Measurements from ENCODE around the gene LSM4.
"Not testable (repeated sequence)": the region's sequence is repeated elsewhere in the genome, so short reads cannot be mapped to it uniquely, and the experiment has no call there.

The LSM4 gene

GRCh38 chr19:18340990-18341868, 18.4 kb upstream of the LSM4 start:
- DNase-seq: no peak

- peak; percentile 37 for DNase-seq
Observed at GRCh38 chr19:18340190-18340989, 17.5 kb upstream of the LSM4 start, which contains the start of gene PGPEP1. Gene PGPEP1 (plus strand): TSS chr19:18340598. CDS start chr19:18340682, 84 bp downstream.

GRCh38 chr19:18339723-18340122, 16.8 kb upstream of the LSM4 start:
- DNase-seq: no peak

- DNase-seq: no peak
Observed at GRCh38 chr19:18338541-18338940, 15.7 kb upstream of the LSM4 start.

GRCh38 chr19:18336121-18336520, 13.2 kb upstream of the LSM4 start:
- DNase-seq: no peak

- DNase-seq: no peak
Observed at GRCh38 chr19:18333680-18334079, 10.8 kb upstream of the LSM4 start.

- no peak for DNase-seq
Observed at GRCh38 chr19:18332917-18333530, 10.1 kb upstream of the LSM4 start.

- DNase-seq: no peak
Observed at GRCh38 chr19:18330868-18331267, 8.0 kb upstream of the LSM4 start.

GRCh38 chr19:18329035-18329376, 6.1 kb upstream of the LSM4 start:
- no peak for DNase-seq

GRCh38 chr19:18328340-18329034, 5.6 kb upstream of the LSM4 start:
- peak; percentile 91 for DNase-seq

- no peak for DNase-seq
Observed at GRCh38 chr19:18326772-18327171, 3.9 kb upstream of the LSM4 start.

GRCh38 chr19:18324373-18324731, 1.5 kb upstream of the LSM4 start:
- not testable (repeated sequence) for DNase-seq

- DNase-seq: no peak
Observed at GRCh38 chr19:18322318-18322758, 538 bp downstream of the LSM4 start.

- no peak for DNase-seq
Observed at GRCh38 chr19:18321734-18322102, 1.2 kb downstream of the LSM4 start.

GRCh38 chr19:18320865-18321733, 1.8 kb downstream of the LSM4 start:
- no peak for DNase-seq

GRCh38 chr19:18319591-18320135, 3.2 kb downstream of the LSM4 start:
- peak; percentile 35 for DNase-seq

GRCh38 chr19:18317961-18318800, 4.7 kb downstream of the LSM4 start:
- no peak for DNase-seq

- DNase-seq: no peak
Observed at GRCh38 chr19:18313398-18313797, 9.5 kb downstream of the LSM4 start.

- no peak for DNase-seq
Observed at GRCh38 chr19:18312092-18312534, 10.8 kb downstream of the LSM4 start.

GRCh38 chr19:18311502-18312091, 11.3 kb downstream of the LSM4 start:
- DNase-seq: no peak
